ENCODE results near the gene ST6GAL2. TPM values are rescaled to one million over a fixed set of nuclear protein-coding genes. Genes with fewer than 3 reads are reported as not detected.

Gene ST6GAL2
- total RNA-seq, 1 experiment from 2014 or later: 0.82 TPM

DNA sequence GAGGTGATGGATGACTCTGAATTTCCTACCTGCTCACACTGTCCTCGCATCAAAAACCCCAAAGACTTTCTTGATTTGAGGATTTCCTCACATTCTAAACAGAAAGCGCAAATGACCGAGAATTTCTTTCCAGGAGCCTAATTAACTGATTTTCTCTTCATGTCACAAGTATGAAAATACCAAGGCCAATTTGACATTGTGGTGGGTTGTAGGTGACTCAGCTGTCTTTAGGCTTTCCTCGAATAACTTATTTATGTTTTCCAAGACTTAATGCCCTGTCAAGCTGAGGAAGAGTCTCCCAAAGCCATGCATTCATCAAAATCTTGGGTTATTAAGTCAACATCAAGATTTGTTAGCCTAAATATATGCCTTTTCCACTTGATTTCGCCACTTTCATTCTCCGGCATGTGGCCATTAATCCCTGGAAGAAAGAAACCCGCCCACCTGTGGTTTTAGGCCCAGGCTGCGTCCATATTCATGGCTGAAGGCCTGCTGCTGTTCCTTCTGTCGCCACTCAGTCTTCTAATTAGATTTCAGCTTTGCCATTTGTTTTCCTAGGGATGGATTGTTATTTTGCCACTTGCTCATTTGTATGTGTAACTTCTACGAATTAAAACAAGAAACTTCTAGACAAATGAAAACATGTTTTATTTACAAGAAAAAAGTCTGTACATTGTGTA lies 84.9 kb downstream of the ST6GAL2 start:
- H2AFZ ChIP-seq (ENCODE audit: low read length): no peak overlapping the region
- DNase-seq: no peak
- H3K27me3 ChIP-seq (ENCODE audit: low read length): 0 out of 2 replicates have a peak, but pooled peaks cover 5% of the 10 kb centered on the region
- no peak overlapping the region for H3K4me2 ChIP-seq (ENCODE audit: low read depth, low read length, poor library complexity, severe bottlenecking)
- no peaks in the 10 kb centered on the region for H3K79me2 ChIP-seq (ENCODE audit: low read length)
- no peaks in the 10 kb centered on the region for H3K36me3 ChIP-seq (ENCODE audit: insufficient read depth, low read length)
- no peaks in the 10 kb centered on the region for H3K9me2 ChIP-seq (replicated peaks; ENCODE audit: insufficient read depth, low read length)
- no peak overlapping the region for H3K27ac ChIP-seq (ENCODE audit: low read length)
- no peaks in the 10 kb centered on the region for H3K4me1 ChIP-seq (ENCODE audit: low read length)
- no peak overlapping the region for H3K4me3 ChIP-seq (ENCODE audit: low read length)
- no peaks in the 10 kb centered on the region for H4K20me1 ChIP-seq (ENCODE audit: insufficient read depth, low read depth, low read length)
- H3K9ac ChIP-seq (ENCODE audit: low read length): no peak overlapping the region
- no peaks in the 10 kb centered on the region for H3K9me3 ChIP-seq (ENCODE audit: low read length)

DNA sequence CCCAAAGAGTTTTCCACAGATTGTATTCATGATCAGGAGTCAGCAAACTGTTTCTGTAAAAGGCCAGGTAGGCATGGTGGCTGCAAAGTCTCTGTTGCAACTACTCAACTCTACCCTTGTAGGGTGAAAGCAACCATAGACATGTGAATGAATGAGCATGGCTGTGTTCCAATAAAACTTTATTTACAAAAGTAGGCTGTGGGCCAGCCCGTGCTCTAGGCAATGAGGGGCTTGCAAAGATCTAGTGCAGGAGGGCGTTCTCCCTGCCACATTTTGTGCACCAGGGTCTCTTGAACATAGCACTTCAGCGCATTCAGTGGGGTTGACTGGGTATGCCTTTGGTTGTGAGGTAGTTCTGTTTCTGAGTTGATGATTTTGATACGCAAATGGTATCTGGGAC lies 85.8 kb downstream of the ST6GAL2 start:
- H3K9me3 ChIP-seq (ENCODE audit: low read length): no peaks in the 10 kb centered on the region
- no peaks in the 10 kb centered on the region for H3K36me3 ChIP-seq (ENCODE audit: insufficient read depth, low read length)
- H3K4me1 ChIP-seq (ENCODE audit: low read length): no peaks in the 10 kb centered on the region
- H3K27ac ChIP-seq (ENCODE audit: low read length): no peak overlapping the region
- no peaks in the 10 kb centered on the region for H3K27me3 ChIP-seq (ENCODE audit: low read length)
- no peaks in the 10 kb centered on the region for H3K79me2 ChIP-seq (ENCODE audit: low read length)
- DNase-seq: no peak
- H2AFZ ChIP-seq (ENCODE audit: low read length): no peak overlapping the region
- H4K20me1 ChIP-seq (ENCODE audit: insufficient read depth, low read depth, low read length): no peaks in the 10 kb centered on the region
- no peak overlapping the region for H3K4me3 ChIP-seq (ENCODE audit: low read length)
- H3K4me2 ChIP-seq (ENCODE audit: low read depth, low read length, poor library complexity, severe bottlenecking): no peak overlapping the region
- no peaks in the 10 kb centered on the region for H3K9me2 ChIP-seq (replicated peaks; ENCODE audit: insufficient read depth, low read length)
- no peak overlapping the region for H3K9ac ChIP-seq (ENCODE audit: low read length)

DNA sequence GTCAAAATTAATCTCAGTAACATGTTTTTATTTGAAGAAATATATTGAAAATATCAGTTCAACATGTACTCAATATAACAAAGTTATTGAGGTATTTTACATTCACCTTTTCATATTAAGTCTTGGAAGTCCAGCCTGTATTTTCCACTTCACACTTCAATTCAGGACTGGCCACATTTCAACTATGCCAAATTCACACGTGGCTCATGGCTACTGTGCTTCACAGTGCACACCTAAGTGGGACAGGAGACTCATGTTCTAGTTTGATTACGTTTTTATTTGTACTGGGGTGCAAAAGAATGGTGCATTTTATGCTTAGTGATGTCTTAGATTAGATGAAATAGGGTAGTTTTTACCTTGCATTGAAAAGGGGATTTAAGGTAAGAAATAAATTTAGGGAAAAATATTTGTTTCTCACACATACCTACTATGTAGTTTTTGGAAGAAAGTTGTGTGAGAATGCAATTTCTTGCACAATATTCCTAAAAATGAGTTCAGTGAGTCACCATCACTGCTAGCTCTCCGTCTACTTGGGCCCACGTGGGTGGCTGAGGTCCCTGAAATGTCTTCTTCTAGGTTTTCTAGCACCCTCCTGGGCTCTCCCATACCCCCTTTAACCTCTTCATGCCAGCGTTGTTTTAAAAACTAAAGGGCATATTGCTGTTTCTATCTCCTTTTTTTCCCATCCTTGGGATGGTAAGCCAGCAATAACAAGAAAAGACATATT lies 87.0 kb downstream of the ST6GAL2 start:
- no peaks in the 10 kb centered on the region for H3K79me2 ChIP-seq (ENCODE audit: low read length)

DNA sequence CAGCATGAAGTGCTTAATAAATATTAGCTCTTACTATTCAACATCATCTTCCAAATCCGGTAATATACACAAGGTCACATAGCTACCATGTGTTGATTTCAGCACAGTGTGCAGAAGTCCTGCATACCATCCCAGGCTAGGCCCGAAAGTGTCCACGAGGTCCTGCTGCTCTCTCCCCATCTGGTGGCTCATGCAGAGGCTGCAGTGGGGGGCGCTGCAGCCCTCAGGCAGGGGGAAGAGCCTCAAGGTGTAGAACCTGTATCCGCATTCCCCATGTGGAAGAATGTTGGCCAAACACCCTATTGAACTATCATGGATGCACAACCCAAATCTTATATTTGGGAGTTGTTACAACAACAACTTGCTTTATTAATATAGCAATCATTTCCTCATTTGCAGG lies 88.5 kb downstream of the ST6GAL2 start:
- no peak overlapping the region for H2AFZ ChIP-seq (ENCODE audit: low read length)
- H3K9ac ChIP-seq (ENCODE audit: low read length): no peak overlapping the region
- no peaks in the 10 kb centered on the region for H4K20me1 ChIP-seq (ENCODE audit: insufficient read depth, low read depth, low read length)
- no peaks in the 10 kb centered on the region for H3K4me1 ChIP-seq (ENCODE audit: low read length)
- H3K4me2 ChIP-seq (ENCODE audit: low read depth, low read length, poor library complexity, severe bottlenecking): no peak overlapping the region
- no peaks in the 10 kb centered on the region for H3K36me3 ChIP-seq (ENCODE audit: insufficient read depth, low read length)
- H3K9me2 ChIP-seq (replicated peaks; ENCODE audit: insufficient read depth, low read length): no peaks in the 10 kb centered on the region
- no peaks in the 10 kb centered on the region for H3K9me3 ChIP-seq (ENCODE audit: low read length)
- H3K79me2 ChIP-seq (ENCODE audit: low read length): no peaks in the 10 kb centered on the region
- DNase-seq: no peak
- H3K27me3 ChIP-seq (ENCODE audit: low read length): no peaks in the 10 kb centered on the region
- H3K27ac ChIP-seq (ENCODE audit: low read length): no peak overlapping the region
- no peak overlapping the region for H3K4me3 ChIP-seq (ENCODE audit: low read length)

More for the DNA sequence above, 87.0 kb downstream of the ST6GAL2 start:
- Histone ChIP-seq H4K20me1 (ENCODE audit: insufficient read depth, low read depth, low read length) (no peaks in the 10 kb centered on the region), H3K9me2 (replicated peaks; ENCODE audit: insufficient read depth, low read length) (no peaks in the 10 kb centered on the region), H3K4me3 (ENCODE audit: low read length) (no peak overlapping the region), H3K9me3 (ENCODE audit: low read length) (no peaks in the 10 kb centered on the region), H3K4me2 (ENCODE audit: low read depth, low read length, poor library complexity, severe bottlenecking) (no peak overlapping the region), H3K4me1 (ENCODE audit: low read length) (no peaks in the 10 kb centered on the region), H3K36me3 (ENCODE audit: insufficient read depth, low read length) (no peaks in the 10 kb centered on the region), H2AFZ (ENCODE audit: low read length) (no peak overlapping the region), H3K27me3 (ENCODE audit: low read length) (no peaks in the 10 kb centered on the region), H3K27ac (ENCODE audit: low read length) (no peak overlapping the region), H3K9ac (ENCODE audit: low read length) (no peak overlapping the region)
- DNase-seq: no peak

DNA sequence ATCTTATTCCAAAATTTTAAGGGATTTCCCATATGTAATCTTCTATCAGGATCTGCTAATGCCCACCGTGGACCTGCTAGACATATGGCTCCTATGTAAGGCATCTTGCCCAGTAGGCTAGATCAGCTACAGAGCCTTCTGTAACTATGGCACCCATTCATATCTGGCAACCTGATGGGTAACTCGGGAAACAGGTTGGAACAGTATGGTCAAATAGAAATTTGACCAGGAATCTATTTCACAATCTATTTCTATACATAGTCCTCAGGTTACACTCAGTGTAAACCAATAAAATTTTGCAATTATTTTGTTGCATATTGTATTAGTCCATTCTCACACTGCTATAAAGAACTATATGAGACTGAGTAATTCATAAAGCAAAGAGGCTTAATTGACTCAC lies 93.3 kb downstream of the ST6GAL2 start:
- Histone ChIP-seq H3K9me2 (replicated peaks; ENCODE audit: insufficient read depth, low read length) (no peaks in the 10 kb centered on the region), H3K79me2 (ENCODE audit: low read length) (no peaks in the 10 kb centered on the region), H3K4me1 (ENCODE audit: low read length) (no peaks in the 10 kb centered on the region), H3K27me3 (ENCODE audit: low read length) (no peaks in the 10 kb centered on the region), H3K4me2 (ENCODE audit: low read depth, low read length, poor library complexity, severe bottlenecking) (no peak overlapping the region), H3K9ac (ENCODE audit: low read length) (no peak overlapping the region), H4K20me1 (ENCODE audit: insufficient read depth, low read depth, low read length) (no peaks in the 10 kb centered on the region), H3K27ac (ENCODE audit: low read length) (no peak overlapping the region), H2AFZ (ENCODE audit: low read length) (no peak overlapping the region), H3K9me3 (ENCODE audit: low read length) (no peaks in the 10 kb centered on the region), H3K36me3 (ENCODE audit: insufficient read depth, low read length) (no peaks in the 10 kb centered on the region), H3K4me3 (ENCODE audit: low read length) (no peak overlapping the region)
- DNase-seq: no peak

DNA sequence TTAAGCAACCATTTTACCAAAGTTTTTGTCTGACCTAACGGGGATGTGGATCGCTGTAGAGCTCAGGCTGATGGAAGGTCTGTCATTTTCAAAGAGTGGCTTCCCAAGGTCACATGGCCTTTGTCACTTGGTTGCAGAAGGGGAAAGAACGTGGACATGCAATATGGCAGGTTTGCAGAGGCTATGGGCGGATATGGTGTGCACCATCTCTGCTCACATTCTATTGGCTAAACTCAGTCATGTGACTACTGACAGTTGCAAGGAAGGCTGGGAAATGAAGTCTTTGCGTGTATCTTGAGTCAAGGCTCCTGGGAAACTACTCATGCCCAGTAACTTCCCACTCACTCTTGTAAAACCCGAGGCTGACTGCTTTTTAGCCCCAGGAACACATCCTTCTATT lies 96.8 kb downstream of the ST6GAL2 start:
- no peak overlapping the region for H3K9ac ChIP-seq (ENCODE audit: low read length)
- H4K20me1 ChIP-seq (ENCODE audit: insufficient read depth, low read depth, low read length): no peaks in the 10 kb centered on the region
- H3K9me3 ChIP-seq (ENCODE audit: low read length): no peaks in the 10 kb centered on the region
- H3K27me3 ChIP-seq (ENCODE audit: low read length): no peaks in the 10 kb centered on the region
- no peaks in the 10 kb centered on the region for H3K9me2 ChIP-seq (replicated peaks; ENCODE audit: insufficient read depth, low read length)
- peak; percentile 79 for DNase-seq
- H3K27ac ChIP-seq (ENCODE audit: low read length): no peak overlapping the region
- no peak overlapping the region for H3K4me2 ChIP-seq (ENCODE audit: low read depth, low read length, poor library complexity, severe bottlenecking)
- H3K36me3 ChIP-seq (ENCODE audit: insufficient read depth, low read length): no peaks in the 10 kb centered on the region
- H3K79me2 ChIP-seq (ENCODE audit: low read length): no peaks in the 10 kb centered on the region
- peak overlapping the region; percentile 77 for H2AFZ ChIP-seq (ENCODE audit: low read length)
- no peak overlapping the region for H3K4me3 ChIP-seq (ENCODE audit: low read length)
- no peaks in the 10 kb centered on the region for H3K4me1 ChIP-seq (ENCODE audit: low read length)

DNA sequence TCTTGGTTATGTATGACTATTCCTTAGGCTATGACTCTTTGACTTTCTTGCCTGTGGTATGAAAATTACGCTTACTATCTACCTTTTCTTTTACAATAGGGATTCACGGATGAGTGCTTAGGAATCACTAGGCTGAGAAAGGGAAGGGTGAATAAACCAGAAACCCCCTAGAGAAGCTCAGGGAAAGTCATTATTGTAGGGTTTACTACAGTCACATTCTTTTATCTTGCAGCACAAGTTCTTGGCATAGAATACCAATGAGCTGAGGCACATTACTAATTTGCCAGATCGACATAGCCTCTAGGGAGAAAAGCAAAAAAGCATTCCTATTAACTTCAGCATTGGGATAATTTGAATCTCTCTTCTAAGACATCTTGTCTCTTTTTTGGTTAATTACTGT lies 103.3 kb downstream of the ST6GAL2 start:
- no peak overlapping the region for H3K4me3 ChIP-seq (ENCODE audit: low read length)

DNA sequence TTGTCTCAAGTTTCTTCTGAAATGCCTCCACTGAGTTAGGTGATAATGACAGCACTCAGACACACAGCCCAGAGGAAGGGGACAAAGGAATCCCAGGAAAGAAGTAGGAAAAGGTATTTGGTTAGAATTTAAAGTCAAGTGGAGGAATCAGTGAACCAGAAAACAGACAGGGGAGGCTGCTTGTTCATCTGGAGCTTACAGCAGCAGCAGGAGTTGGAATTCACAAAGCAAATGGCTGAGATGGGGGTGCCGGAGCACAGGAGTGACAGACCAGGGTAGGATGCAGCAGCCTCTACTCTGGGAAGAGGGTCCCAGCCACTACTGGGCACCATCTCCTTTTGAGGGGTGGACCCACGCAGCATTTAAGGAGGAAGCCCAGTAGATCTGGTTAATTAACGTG lies 104.8 kb downstream of the ST6GAL2 start:
- peaks cover 5% of the 10 kb centered on the region; the same call in 1 of the 2 replicates for H3K9me3 ChIP-seq (ENCODE audit: low read length)
- no peak for DNase-seq
- no peaks in the 10 kb centered on the region for H3K36me3 ChIP-seq (ENCODE audit: insufficient read depth, low read length)
- no peak overlapping the region for H3K4me3 ChIP-seq (ENCODE audit: low read length)
- no peak overlapping the region for H3K27ac ChIP-seq (ENCODE audit: low read length)
- H3K27me3 ChIP-seq (ENCODE audit: low read length): no peaks in the 10 kb centered on the region
- no peak overlapping the region for H2AFZ ChIP-seq (ENCODE audit: low read length)
- no peak overlapping the region for H3K9ac ChIP-seq (ENCODE audit: low read length)
- H4K20me1 ChIP-seq (ENCODE audit: insufficient read depth, low read depth, low read length): no peaks in the 10 kb centered on the region
- H3K4me2 ChIP-seq (ENCODE audit: low read depth, low read length, poor library complexity, severe bottlenecking): no peak overlapping the region
- H3K4me1 ChIP-seq (ENCODE audit: low read length): no peaks in the 10 kb centered on the region
- H3K79me2 ChIP-seq (ENCODE audit: low read length): no peaks in the 10 kb centered on the region
- no peaks in the 10 kb centered on the region for H3K9me2 ChIP-seq (replicated peaks; ENCODE audit: insufficient read depth, low read length)

More for the DNA sequence above, 103.3 kb downstream of the ST6GAL2 start:
- H3K27ac ChIP-seq (ENCODE audit: low read length): no peak overlapping the region
- H3K79me2 ChIP-seq (ENCODE audit: low read length): no peaks in the 10 kb centered on the region
- H2AFZ ChIP-seq (ENCODE audit: low read length): no peak overlapping the region
- H3K9ac ChIP-seq (ENCODE audit: low read length): no peak overlapping the region
- no peaks in the 10 kb centered on the region for H3K36me3 ChIP-seq (ENCODE audit: insufficient read depth, low read length)
- H3K9me3 ChIP-seq (ENCODE audit: low read length): peaks cover 5% of the 10 kb centered on the region; the same call in 1 of the 2 replicates
- no peaks in the 10 kb centered on the region for H3K4me1 ChIP-seq (ENCODE audit: low read length)
- DNase-seq: no peak
- no peak overlapping the region for H3K4me2 ChIP-seq (ENCODE audit: low read depth, low read length, poor library complexity, severe bottlenecking)
- no peaks in the 10 kb centered on the region for H3K27me3 ChIP-seq (ENCODE audit: low read length)
- H4K20me1 ChIP-seq (ENCODE audit: insufficient read depth, low read depth, low read length): no peaks in the 10 kb centered on the region
- no peaks in the 10 kb centered on the region for H3K9me2 ChIP-seq (replicated peaks; ENCODE audit: insufficient read depth, low read length)
